GM21528 (cell line): ENCODE data around the gene POU3F1.

ENCODE experiments used
- ATAC-seq: cut with Tn5 transposase; IDR thresholded peaks from one replicate; pipeline ENCODE4 v1.9.1; 2021; ENCODE audit warnings: mild to moderate bottlenecking, moderate library complexity; ENCODE audit not compliant: unreplicated experiment, low FRiP score

The POU3F1 gene

DNA sequence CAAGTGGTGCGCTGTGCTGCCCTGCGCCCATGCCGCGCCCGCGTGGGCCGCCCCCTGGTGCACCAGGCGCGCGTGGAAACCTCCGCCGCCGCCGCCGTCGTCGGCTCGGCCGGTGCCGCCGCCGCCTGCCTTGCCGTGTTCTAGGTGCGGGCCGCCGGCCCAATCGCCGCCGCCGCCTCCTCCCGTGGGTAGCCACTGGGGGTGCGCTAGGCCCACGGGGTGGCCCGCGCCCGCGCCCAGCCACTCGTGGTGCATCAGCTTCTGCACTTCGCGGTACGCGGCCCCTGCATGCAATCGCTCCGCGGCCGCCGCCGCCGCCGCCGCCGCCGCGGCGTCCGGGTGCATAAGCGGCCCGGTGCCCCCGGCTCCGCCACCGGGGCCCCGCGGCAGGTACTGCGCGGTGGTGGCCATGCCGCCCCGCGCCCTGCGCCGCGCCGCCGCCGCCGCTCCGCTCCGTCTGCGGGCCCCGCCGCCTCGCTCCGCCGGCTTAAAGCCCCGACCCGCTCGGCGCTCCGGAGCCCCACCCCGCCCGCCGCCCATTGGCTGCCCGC, at the start of gene POU3F1:
Gene POU3F1 (minus strand): TSS at position 461 of the 551 bp plus-strand sequence. CDS start 50 bp downstream, at position 411.
- ATAC-seq = peak; percentile 9

DNA sequence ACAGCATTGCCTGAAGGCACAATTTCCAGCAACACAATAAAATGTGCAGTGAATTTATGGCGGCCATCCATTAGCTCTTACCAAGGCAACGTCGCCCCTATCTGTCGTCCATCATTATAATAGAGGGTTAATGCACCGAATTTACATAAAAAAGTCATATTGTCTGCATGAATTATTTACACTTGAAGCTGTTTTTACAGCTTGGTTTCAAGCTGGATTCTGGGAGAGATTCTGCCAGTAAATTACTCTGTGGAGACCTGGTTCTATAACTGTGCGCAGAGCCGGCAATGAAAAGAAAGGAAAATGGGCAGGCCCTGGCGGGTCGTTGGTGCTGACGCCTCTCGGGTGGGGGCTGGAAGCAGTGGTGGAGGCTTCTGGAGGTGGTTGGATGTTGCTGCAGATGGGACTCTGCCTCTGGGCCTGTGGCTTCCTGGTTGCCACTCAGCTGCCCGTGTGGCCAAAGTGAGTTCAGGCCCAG, 48.9 kb upstream of the POU3F1 start:
- ATAC-seq = no peak

DNA sequence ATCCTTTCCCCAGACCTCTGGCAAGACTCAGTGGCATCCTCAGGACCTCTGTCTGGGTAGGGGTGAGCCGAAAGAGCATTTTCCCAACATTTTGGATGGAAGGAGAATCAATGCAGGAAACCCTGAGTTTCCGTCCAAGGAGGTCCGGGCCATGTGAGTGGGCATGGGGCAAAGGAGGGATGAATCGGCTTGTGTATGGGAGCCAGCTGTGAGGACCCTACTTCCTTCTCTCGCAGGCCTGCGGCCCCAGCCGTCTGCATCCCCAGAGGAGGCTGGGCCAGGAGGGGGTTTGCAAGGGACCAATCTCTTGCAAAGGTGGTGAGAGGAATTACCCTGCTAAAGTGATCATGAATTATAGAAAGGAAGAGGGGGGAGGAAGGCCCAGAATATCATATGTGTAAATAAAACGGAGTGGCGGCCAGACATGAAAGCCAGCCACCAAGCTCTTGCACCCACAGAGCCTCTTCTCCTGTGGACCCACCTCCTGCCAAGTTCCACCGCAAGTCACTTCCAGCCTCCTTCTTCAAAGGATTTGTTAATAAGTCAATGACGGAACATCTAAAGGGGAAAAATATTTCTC, 48.2 kb upstream of the POU3F1 start:
- no peak for ATAC-seq

DNA sequence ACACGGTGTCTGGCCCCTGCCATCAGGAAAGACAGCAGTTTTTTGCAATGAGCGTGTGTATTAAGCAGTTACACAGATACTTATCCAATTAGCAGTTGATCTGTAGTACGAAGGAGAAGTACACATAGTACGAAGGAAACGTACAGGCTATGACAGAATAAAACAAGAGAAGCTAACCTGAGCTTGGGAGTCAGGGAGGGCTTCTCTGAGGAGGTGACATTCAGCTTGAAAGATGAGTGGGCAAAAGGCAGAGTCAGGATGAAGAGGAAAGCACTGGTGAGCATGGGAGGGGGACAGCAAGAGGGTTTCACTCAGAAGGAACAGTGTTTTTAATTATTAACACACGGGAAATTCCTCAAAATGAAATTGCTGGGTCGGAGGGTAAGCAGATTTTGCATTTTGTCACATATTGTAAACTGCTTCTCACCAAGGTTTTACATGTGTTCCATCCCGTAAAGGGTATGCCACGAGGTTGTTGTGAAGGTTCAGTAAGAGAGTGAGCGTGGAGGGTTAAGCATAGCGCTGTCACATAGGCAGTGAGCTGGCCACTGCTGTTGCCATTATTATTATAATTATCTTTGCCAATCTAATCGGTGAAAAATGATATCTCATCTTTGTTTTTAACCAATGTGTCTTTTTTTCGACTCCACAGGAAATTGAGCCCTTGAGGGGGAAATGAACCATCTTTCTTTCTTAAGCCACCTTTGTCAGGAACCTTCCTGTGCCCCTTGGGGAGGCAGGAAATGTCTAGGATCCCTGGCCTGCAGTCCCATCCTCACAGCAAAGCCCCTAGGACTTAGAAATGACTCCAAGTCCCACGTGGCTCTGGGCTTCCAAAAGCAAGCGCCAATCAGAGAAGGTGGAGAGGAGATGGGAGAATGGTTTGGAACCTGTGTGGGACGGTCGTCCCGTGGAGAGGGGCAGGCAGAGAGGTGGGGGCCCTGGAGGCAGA, 47.3 kb upstream of the POU3F1 start:
- no peak for ATAC-seq

DNA sequence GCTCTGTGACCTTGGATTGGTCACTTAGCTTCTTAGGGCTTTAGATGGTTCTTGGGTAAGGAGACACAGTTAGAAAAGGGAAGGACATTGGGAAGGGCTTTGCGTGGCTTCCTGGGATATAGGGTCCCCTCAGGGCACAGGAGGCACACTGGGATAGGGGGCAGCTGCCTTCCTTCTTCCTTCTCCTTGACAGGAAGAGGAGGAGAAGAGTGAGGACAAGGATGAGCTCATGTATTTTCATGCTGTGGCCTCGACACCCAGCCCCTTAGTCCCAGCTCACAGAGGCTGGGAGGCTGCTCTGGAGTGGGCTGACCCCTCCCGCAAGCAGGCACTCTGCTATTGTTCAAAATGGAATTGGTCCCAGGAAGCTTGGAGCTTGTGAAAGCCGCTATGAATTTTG, 45.7 kb upstream of the POU3F1 start:
- ATAC-seq = no peak

DNA sequence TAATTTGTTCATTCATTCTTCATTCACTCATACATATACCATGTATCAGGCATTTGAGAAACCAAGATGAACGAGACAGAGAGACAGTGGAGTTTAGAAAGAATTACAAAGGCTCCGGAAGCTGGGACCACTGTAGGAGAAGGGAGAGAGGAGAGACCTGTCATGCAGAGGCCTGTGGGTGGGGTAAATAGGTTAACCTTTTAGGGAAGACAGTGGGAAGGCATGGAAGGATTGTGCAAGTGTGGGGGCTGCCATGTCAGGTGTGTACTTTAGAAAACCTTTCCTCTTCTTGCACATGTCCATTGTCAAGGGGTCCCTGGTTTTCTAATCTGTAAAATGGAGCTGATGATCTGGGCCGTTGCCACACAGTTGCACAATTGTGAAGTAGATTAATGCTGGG, 44.2 kb upstream of the POU3F1 start:
- no peak for ATAC-seq

GRCh38 chr1:38089712-38090360, 43.2 kb upstream of the POU3F1 start:
- ATAC-seq = no peak

DNA sequence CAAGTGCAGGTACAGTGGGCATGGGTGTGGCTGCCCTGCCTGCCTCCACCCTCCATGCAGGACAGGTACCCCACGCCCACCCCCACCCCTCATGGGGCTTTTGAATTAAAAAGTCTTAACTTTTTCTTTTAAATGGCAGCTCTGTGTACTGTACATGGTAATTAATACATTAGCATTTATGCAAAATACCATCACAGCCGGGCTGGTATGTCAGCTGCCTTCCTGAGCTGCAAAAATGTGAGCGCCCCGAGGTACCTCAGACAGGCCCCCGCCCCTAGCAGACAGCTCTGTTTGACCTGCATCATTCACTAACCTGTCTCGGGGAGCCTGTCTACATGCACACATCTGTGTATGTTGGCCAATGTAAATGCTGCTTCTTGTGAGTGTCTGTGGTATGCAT, 42.2 kb upstream of the POU3F1 start:
- no peak for ATAC-seq

DNA sequence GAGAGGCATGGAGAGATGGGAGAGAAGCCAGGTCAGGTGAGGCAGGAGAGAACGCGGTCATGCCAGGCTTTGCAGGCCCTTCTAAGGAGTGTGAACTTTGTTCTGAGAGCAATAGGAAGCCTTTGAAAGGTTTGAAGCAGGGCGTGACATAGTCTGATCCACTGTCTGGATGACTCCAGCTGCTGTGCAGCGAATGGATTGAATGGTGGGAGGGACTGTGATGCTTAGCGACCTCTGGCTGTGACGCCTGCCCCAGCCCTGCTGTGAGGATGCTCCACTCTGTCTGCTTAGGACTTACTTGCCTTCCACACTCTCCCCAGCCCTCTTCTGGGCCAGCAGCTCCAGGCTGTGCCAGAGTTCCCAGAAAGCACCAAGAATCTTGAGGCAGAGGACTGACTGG, 41.8 kb upstream of the POU3F1 start:
- no peak for ATAC-seq

DNA sequence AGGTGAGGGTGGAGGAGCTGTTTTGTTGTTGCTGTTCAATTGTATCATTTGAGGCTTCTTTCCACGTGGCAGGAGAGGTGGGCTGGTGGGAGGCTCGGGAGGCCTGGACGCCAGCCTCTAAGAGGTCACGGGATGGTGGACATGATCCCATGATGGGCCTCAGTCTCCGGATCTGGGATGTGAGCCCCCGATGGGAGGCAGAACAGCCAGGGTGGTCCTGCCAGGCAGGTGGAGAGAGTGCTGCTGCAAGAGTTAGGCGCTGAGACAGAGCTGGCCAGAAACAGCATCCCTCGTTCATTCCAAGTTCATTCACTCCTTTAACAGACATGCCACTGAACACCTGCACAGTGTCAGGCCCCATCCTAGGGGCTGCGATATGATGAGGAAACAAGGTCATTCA, 41.1 kb upstream of the POU3F1 start:
- no peak for ATAC-seq

GRCh38 chr1:38085666-38086330, 39.2 kb upstream of the POU3F1 start:
- no peak for ATAC-seq

- no peak for ATAC-seq
Observed at GRCh38 chr1:38084700-38085099, 38.1 kb upstream of the POU3F1 start.

DNA sequence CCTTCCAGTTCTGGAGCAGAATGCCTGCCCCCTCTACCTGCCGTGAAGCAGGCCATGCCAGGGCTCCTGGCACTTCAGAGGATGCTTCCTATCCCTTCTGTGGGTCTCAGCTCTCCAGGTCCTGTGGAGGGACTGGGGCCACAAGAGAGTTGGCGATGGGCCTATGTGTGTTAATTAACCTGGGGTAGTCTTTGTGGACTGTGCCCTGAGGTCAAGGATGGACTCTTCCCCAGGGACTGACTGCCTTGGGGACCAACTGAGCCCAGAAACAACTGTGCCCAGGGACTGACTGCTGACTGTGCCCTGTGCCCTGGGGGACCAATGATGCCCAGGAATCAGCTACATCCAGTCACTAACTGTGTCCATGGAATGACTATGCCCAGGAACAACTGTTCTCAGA, 37.5 kb upstream of the POU3F1 start:
- ATAC-seq = no peak

DNA sequence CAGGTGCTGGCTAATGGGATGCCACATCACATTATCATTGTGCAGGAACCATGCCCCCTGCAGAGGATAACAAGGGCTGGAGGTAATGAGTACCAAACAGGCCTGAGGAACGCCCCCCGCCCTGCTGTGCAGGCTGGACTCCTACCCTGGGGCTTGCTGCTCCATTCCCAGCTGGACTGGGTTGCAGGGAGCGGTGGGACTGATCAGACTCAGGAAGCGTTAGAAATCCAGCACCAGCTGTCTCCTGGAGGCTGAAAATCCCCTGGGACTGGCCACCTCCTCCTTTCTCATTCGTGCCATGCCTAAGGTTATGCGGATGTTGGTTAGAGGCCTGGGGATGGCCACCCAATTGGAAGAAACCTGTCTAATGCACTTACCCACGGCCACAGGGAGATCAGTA, 36.9 kb upstream of the POU3F1 start:
- no peak for ATAC-seq

GRCh38 chr1:38082769-38083263, 36.2 kb upstream of the POU3F1 start:
- no peak for ATAC-seq

- no peak for ATAC-seq
Observed at GRCh38 chr1:38079019-38079418, 32.4 kb upstream of the POU3F1 start.

- no peak for ATAC-seq
Observed at GRCh38 chr1:38077523-38078147, 31.0 kb upstream of the POU3F1 start.

DNA sequence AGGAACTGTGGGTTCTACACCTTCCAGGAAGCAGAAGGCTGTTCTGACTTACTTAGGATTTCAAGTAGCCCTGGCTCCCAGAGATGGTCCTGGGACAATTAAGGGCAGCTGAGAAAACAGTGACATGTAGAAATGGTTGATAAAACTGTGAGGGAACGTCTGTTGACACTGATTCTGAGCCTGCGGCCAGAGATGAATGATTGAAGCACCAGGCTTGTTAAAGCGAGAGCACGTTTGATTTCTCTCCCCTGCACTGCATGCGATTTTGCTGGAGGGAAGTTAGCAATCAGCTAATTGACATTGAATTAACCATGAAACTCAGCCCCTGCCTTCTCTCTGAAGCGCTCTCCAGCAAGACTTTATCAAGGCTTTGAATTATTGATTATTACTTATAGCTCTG, 29.9 kb upstream of the POU3F1 start:
- no peak for ATAC-seq

DNA sequence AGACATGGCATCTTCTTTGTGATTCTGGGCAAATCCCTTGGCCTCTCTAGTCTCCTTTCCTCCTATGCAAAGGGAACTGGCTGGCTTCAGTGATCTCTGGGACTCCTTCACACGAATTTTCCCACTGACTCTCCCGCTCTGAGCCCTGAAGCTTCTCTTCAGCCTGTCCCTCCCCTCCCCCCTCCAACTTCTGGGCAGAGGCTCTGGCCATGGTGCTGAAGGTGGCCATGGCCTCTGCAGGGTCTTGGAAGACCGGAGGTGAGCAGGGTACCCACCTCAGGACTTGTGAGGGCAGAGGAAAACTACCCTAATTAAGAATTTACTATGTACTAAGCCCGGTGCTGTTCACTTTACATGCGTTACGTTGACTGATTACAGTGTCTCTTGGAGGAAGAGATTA, 29.4 kb upstream of the POU3F1 start:
- ATAC-seq = no peak

- no peak for ATAC-seq
Observed at GRCh38 chr1:38075191-38075590, 28.6 kb upstream of the POU3F1 start.
